Suprapubic skin (tissue), 4 donors: ENCODE results near the gene SULF2. TPM values are rescaled to one million over a fixed set of nuclear protein-coding genes. Genes with fewer than 3 reads are reported as not detected.
A peak's percentile ranks its signal among the peaks of the same experiment; 100 is the strongest.

Experiments used
- DNase-seq, 2 donors: peaks; one replicate each; pipeline ENCODE4 v3.0.0-alpha.2; 2019; ENCODE audit warnings: low spot score in 2 of 2
- H3K27ac ChIP-seq: fragments of 200-600 bp; sonication (generic); one replicate; pipeline ENCODE4 v1.5.1; 2019
- H3K27me3 ChIP-seq: fragments of 200-600 bp; sonication (generic); one replicate; pipeline ENCODE4 v1.5.1; 2019
- H3K36me3 ChIP-seq: fragments of 200-600 bp; sonication (generic); one replicate; pipeline ENCODE4 v1.5.1; 2019
- H3K4me1 ChIP-seq: fragments of 200-600 bp; sonication (generic); one replicate; pipeline ENCODE4 v1.5.1; 2019
- H3K4me3 ChIP-seq: fragments of 200-600 bp; sonication (generic); one replicate; pipeline ENCODE4 v1.5.1; 2019; ENCODE audit warnings: mild to moderate bottlenecking
- H3K9me3 ChIP-seq: fragments of 200-600 bp; sonication (generic); one replicate; pipeline ENCODE4 v1.5.1; 2019
- CTCF ChIP-seq, 2 donors: fragments of 200-600 bp in 1 of 2; fragments of 450-650 bp in 1 of 2; sonication (generic) in 1 of 2; IDR thresholded peaks; one replicate each; pipeline ENCODE4 v1.5.1; 2016 to 2019; ENCODE audit warnings: antibody characterized with exemption in 2 of 2, mild to moderate bottlenecking in 1 of 2, moderate library complexity in 1 of 2
- EP300 ChIP-seq: sonication (generic); formaldehyde crosslinking; IDR thresholded peaks from one replicate; pipeline ENCODE4 v1.6.1; 2017; ENCODE audit warnings: antibody characterized with exemption
- POLR2A ChIP-seq, 2 donors: fragments of 450-650 bp; IDR thresholded peaks; one replicate each; pipeline ENCODE4 v1.6.1; 2017; ENCODE audit warnings: antibody characterized with exemption in 2 of 2, mild to moderate bottlenecking in 2 of 2, moderate library complexity in 2 of 2
- POLR2AphosphoS5 ChIP-seq, 3 donors: sonication (generic); formaldehyde crosslinking; IDR thresholded peaks; one replicate each; pipeline ENCODE4 v1.6.1; 2017; ENCODE audit warnings: antibody characterized with exemption in 3 of 3
- WGBS: methylation state at CpG from one replicate; pipeline ENCODE4 v1.1.5; 2018; 5-methylcytosine and 5-hydroxymethylcytosine counted together
- total RNA-seq, 4 donors: library from RNA; depleted of rRNA; stranded (reverse); fragments of >200 nt; gene quantifications; one replicate each; pipeline ENCODE4 v1.1.0, GENCODE V29; 2016

SULF2 gene
- total RNA-seq, 4 donors from 2014 or later, result 28.4 to 95.4 (median 57.5) TPM

- H3K4me3 ChIP-seq, result no peak overlapping the region
- peaks cover 32% of the 10 kb centered on the region for H3K36me3 ChIP-seq
- H3K4me1 ChIP-seq, result peaks cover 15% of the 10 kb centered on the region
- no peak overlapping the region for H3K27ac ChIP-seq
- no peaks in the 10 kb centered on the region for H3K9me3 ChIP-seq
- H3K27me3 ChIP-seq, result no peaks in the 10 kb centered on the region
- 64% methylated on average over 9 of the region's 15 CpGs for WGBS
- TF ChIP-seq POLR2A (IDR thresholded peaks at IDR 0.05) (no peak), EP300 (no peak), CTCF (IDR thresholded peaks at IDR 0.05) (peak; percentile 29 to 73)
- DNase-seq, result no peak
These were observed 107.4 kb downstream of the SULF2 start for GRCh38 chr20:47677635-47678453.

GRCh38 chr20:47676912-47677634 is 108.2 kb downstream of the SULF2 start:
- no peak overlapping the region for H3K27ac ChIP-seq
- H3K9me3 ChIP-seq, result no peaks in the 10 kb centered on the region
- no peak overlapping the region for H3K4me3 ChIP-seq
- no peak for TF ChIP-seq POLR2A (IDR thresholded peaks at IDR 0.05)
- no peak for TF ChIP-seq EP300
- TF ChIP-seq POLR2AphosphoS5 (IDR thresholded peaks at IDR 0.05), result no peak
- no peak for TF ChIP-seq CTCF (IDR thresholded peaks at IDR 0.05)
- peaks cover 8% of the 10 kb centered on the region for H3K4me1 ChIP-seq
- H3K27me3 ChIP-seq, result no peaks in the 10 kb centered on the region
- peaks cover 40% of the 10 kb centered on the region for H3K36me3 ChIP-seq
- WGBS, result 93% methylated on average over 9 of the region's 18 CpGs
- no peak for DNase-seq

- Histone ChIP-seq H3K36me3 (peaks cover 43% of the 10 kb centered on the region), H3K9me3 (no peaks in the 10 kb centered on the region), H3K4me1 (no peaks in the 10 kb centered on the region), H3K27ac (no peak overlapping the region), H3K27me3 (no peaks in the 10 kb centered on the region), H3K4me3 (no peak overlapping the region)
- no peak for TF ChIP-seq POLR2A (IDR thresholded peaks at IDR 0.05)
- TF ChIP-seq CTCF (IDR thresholded peaks at IDR 0.05), result no peak
- TF ChIP-seq EP300, result no peak
- TF ChIP-seq POLR2AphosphoS5 (IDR thresholded peaks at IDR 0.05), result no peak
- WGBS, result 90% methylated on average over 20 of the region's 20 CpGs
- no peak for DNase-seq
These were observed 109.0 kb downstream of the SULF2 start for GRCh38 chr20:47676219-47676721.

- Histone ChIP-seq H3K27me3 (no peaks in the 10 kb centered on the region), H3K27ac (no peak overlapping the region), H3K9me3 (no peaks in the 10 kb centered on the region), H3K4me3 (no peak overlapping the region), H3K4me1 (no peaks in the 10 kb centered on the region), H3K36me3 (peaks cover 43% of the 10 kb centered on the region)
- DNase-seq, result no peak
- WGBS, result 73% methylated on average over 9 of the region's 16 CpGs
- TF ChIP-seq EP300, result no peak
- no peak for TF ChIP-seq POLR2AphosphoS5 (IDR thresholded peaks at IDR 0.05)
- TF ChIP-seq CTCF (IDR thresholded peaks at IDR 0.05), result no peak
- no peak for TF ChIP-seq POLR2A (IDR thresholded peaks at IDR 0.05)
These were observed 109.8 kb downstream of the SULF2 start for GRCh38 chr20:47675190-47676142.
